IMR-90 (cell line): Measurements from ENCODE around the gene POLR1G. TPM values are rescaled to one million over a fixed set of nuclear protein-coding genes. Genes with fewer than 3 reads are reported as not detected.

Source experiments
- ATAC-seq: fragments of 200-7000 bp; cut with Tn5 transposase; 2 replicates; pipeline ENCODE4 v1.9.1; 2020; ENCODE audit warnings: low read depth, mild to moderate bottlenecking, moderate library complexity
- BruUV-seq: library from RNA; stranded (reverse); fragments of 400-500 nt; replicated peaks from 2 replicates; lab custom pipeline; 2021; lab: Mats Ljungman, UMichigan
- CTCF ChIA-PET: fragments of 300-600 bp; formaldehyde crosslinking; extraction: SDS; loops from one replicate; lab custom pipeline; 2021; ENCODE audit warnings: antibody characterized with exemption; lab: Yijun Ruan, JAX
- POLR2A ChIA-PET: fragments of 300-600 bp; sonication (Branson Sonifier 250); formaldehyde crosslinking; loops from one replicate; lab custom pipeline; 2022; ENCODE audit warnings: antibody characterized with exemption; ENCODE audit not compliant: unreplicated experiment; lab: Charles Lee
- DNase-seq: peaks from one replicate; pipeline ENCODE4 v3.0.0; 2013
- H2AFZ ChIP-seq: replicated peaks from 2 replicates; pipeline ENCODE3; 2013; ENCODE audit warnings: low read length, mild to moderate bottlenecking; ENCODE audit not compliant: poor library complexity
- H2AK5ac ChIP-seq: 2 replicates; pipeline ENCODE4 v1.6.1; 2013; ENCODE audit warnings: low read depth, low read length, inconsistent platforms
- H2AK9ac ChIP-seq: replicated peaks from 2 replicates; pipeline ENCODE3; 2013; ENCODE audit warnings: mild to moderate bottlenecking, low read depth, low read length, moderate library complexity; ENCODE audit not compliant: poor library complexity
- H2BK120ac ChIP-seq: 2 replicates; pipeline ENCODE4 v1.6.1; 2013; ENCODE audit warnings: low read depth, low read length, inconsistent platforms
- H2BK15ac ChIP-seq: 3 replicates; pipeline ENCODE4 v1.6.1; 2013; ENCODE audit warnings: low read depth, low read length, inconsistent platforms
- H2BK20ac ChIP-seq: 2 replicates; pipeline ENCODE4 v1.6.1; 2013; ENCODE audit warnings: low read depth, mild to moderate bottlenecking, inconsistent platforms, low read length, moderate library complexity
- H2BK5ac ChIP-seq: 2 replicates; pipeline ENCODE4 v1.6.1; 2013; ENCODE audit warnings: mild to moderate bottlenecking, low read depth, low read length, inconsistent platforms; ENCODE audit not compliant: poor library complexity, severe bottlenecking
- H3K14ac ChIP-seq: replicated peaks from 2 replicates; pipeline ENCODE4 v1.6.1; 2013; ENCODE audit warnings: low read depth, low read length, inconsistent platforms
- H3K18ac ChIP-seq: 2 replicates; pipeline ENCODE4 v1.6.1; 2013; ENCODE audit warnings: low read depth, low read length, control low read depth
- H3K23ac ChIP-seq: 2 replicates; pipeline ENCODE4 v1.6.1; 2013; ENCODE audit warnings: low read depth, low read length, inconsistent platforms
- H3K27ac ChIP-seq: 2 replicates; pipeline ENCODE4 v1.5.1; 2013; ENCODE audit warnings: mild to moderate bottlenecking, control low read depth, low read length; ENCODE audit not compliant: insufficient read depth
- H3K27me3 ChIP-seq: 2 replicates; pipeline ENCODE4 v1.6.1; 2013; ENCODE audit warnings: low read length; ENCODE audit not compliant: control insufficient read depth, insufficient read depth
- H3K36me3 ChIP-seq: 2 replicates; pipeline ENCODE4 v1.6.1; 2013; ENCODE audit warnings: low read length, mixed read lengths; ENCODE audit not compliant: control insufficient read depth, insufficient read depth
- H3K4ac ChIP-seq: 2 replicates; pipeline ENCODE4 v1.6.1; 2013; ENCODE audit warnings: low read depth, low read length, inconsistent platforms
- H3K4me1 ChIP-seq: 2 replicates; pipeline ENCODE4 v1.6.1; 2013; ENCODE audit warnings: low read length, mixed read lengths; ENCODE audit not compliant: control insufficient read depth, insufficient read depth
- H3K4me2 ChIP-seq: 2 replicates; pipeline ENCODE4 v1.6.1; 2013; ENCODE audit warnings: low read depth, mild to moderate bottlenecking, control low read depth, low read length, moderate library complexity
- H3K4me3 ChIP-seq: 2 replicates; pipeline ENCODE4 v1.5.1; 2013; ENCODE audit warnings: low read depth, mild to moderate bottlenecking, control low read depth, low read length, moderate library complexity; ENCODE audit not compliant: insufficient read depth
- H3K56ac ChIP-seq: 2 replicates; pipeline ENCODE4 v1.6.1; 2013; ENCODE audit warnings: low read length, inconsistent platforms; ENCODE audit not compliant: insufficient read depth; ENCODE audit errors: extremely low read depth
- H3K79me1 ChIP-seq, 2 experiments: 2 replicates each; pipeline ENCODE4 v1.6.1; 2013; ENCODE audit warnings: low read length in 2 of 2, inconsistent platforms in 1 of 2, low read depth in 1 of 2
- H3K9ac ChIP-seq: 2 replicates; pipeline ENCODE4 v1.6.1; 2013; ENCODE audit warnings: low read depth, low read length, control low read depth
- H3K9me1 ChIP-seq: 2 replicates; pipeline ENCODE4 v1.6.1; 2013; ENCODE audit warnings: low read length, inconsistent platforms; ENCODE audit not compliant: insufficient read depth
- H3K9me3 ChIP-seq: 2 replicates; pipeline ENCODE4 v1.6.1; 2013; ENCODE audit warnings: low read length; ENCODE audit not compliant: control insufficient read depth, insufficient read depth
- H4K20me1 ChIP-seq: 2 replicates; pipeline ENCODE4 v1.6.1; 2013; ENCODE audit warnings: low read length, inconsistent platforms; ENCODE audit not compliant: insufficient read depth
- H4K5ac ChIP-seq: 2 replicates; pipeline ENCODE4 v1.6.1; 2013; ENCODE audit warnings: mild to moderate bottlenecking, low read depth, low read length, control low read depth
- H4K8ac ChIP-seq, 2 experiments: 2 replicates each; pipeline ENCODE4 v1.6.1; 2013; ENCODE audit warnings: low read depth in 2 of 2, low read length in 2 of 2, control low read depth in 1 of 2, inconsistent platforms in 1 of 2
- H4K91ac ChIP-seq: 2 replicates; pipeline ENCODE4 v1.6.1; 2013; ENCODE audit warnings: low read depth, low read length, inconsistent platforms; ENCODE audit not compliant: insufficient read depth
- CEBPB ChIP-seq: IDR thresholded peaks from 2 replicates; pipeline ENCODE4 v1.6.1; 2012; ENCODE audit warnings: low read depth, low read length, improper control_type of control experiment
- CHD1 ChIP-seq: IDR thresholded peaks from 2 replicates; pipeline ENCODE4 v1.6.1; 2012; ENCODE audit warnings: low read depth, low read length, improper control_type of control experiment
- FOS ChIP-seq: fragments of 150-350 bp; IDR thresholded peaks from 2 replicates; pipeline ENCODE4 v1.6.1; 2016; ENCODE audit warnings: low read depth, low read length
- NFE2L2 ChIP-seq: fragments of 150-350 bp; IDR thresholded peaks from 2 replicates; pipeline ENCODE4 v1.6.1; 2016; ENCODE audit warnings: low read depth, mild to moderate bottlenecking, low read length
- POLR2A ChIP-seq: IDR thresholded peaks from 2 replicates; pipeline ENCODE4 v1.6.1; 2012; ENCODE audit warnings: mild to moderate bottlenecking, low read depth, low read length
- RCOR1 ChIP-seq: IDR thresholded peaks from 2 replicates; pipeline ENCODE4 v1.6.1; 2012; ENCODE audit warnings: mild to moderate bottlenecking, low read length, improper control_type of control experiment; ENCODE audit not compliant: insufficient replicate concordance
- SMC3 ChIP-seq: fragments of 150-350 bp; IDR thresholded peaks from 2 replicates; pipeline ENCODE4 v1.6.1; 2016; ENCODE audit warnings: low read depth, mild to moderate bottlenecking, antibody characterized with exemption, low read length, moderate library complexity
- WGBS, 2 experiments: methylation state at CpG; one replicate each; pipeline versions ENCODE4 v1.1.5 to v1.1.7; 2013; ENCODE audit warnings: missing lambda C conversion rate in 2 of 2; ENCODE audit not compliant: insufficient read length in 1 of 2; ENCODE audit errors: extremely low coverage in 2 of 2; 5-methylcytosine and 5-hydroxymethylcytosine counted together
- dilution Hi-C: fragments of 300-500 bp; cut with HindIII; formaldehyde crosslinking; loops from one replicate; pipeline ENCODE4 v1.14.3; 2018; ENCODE audit warnings: low sequenced_read_pairs; ENCODE audit not compliant: unreplicated experiment
- in situ Hi-C: fragments of 300-500 bp; cut with MboI; formaldehyde crosslinking; loops from 3 replicates; pipeline ENCODE4 v1.14.3; 2019; ENCODE audit warnings: low sequenced_read_pairs, inconsistent platforms, mixed read lengths
- intact Hi-C: fragments of 100-400 bp; cut with micrococcal nuclease; formaldehyde crosslinking; loops from 2 replicates; pipeline ENCODE4 v1.10.0; 2022
- polyA plus RNA-seq, 3 experiments: library from polyadenylated mRNA; depleted of rRNA; stranded (reverse); fragments of >200 nt; gene quantifications; 2 replicates each; pipeline ENCODE4 v1.2.3, GENCODE V29; 2012; ENCODE audit warnings: low replicate concordance in 1 of 3
- total RNA-seq: library from RNA; depleted of rRNA; stranded (reverse); fragments of >200 nt; gene quantifications from 2 replicates; pipeline ENCODE4 v1.2.3, GENCODE V29; 2012
- TF ChIP-seq, protein P1 (sequence below): fragments of 150-350 bp; IDR thresholded peaks from 2 replicates; pipeline ENCODE4 v1.6.1; 2017; ENCODE audit warnings: mild to moderate bottlenecking, antibody characterized with exemption, low read length, low read depth
- TF ChIP-seq, protein P2 (sequence below): conservative IDR thresholded peaks from 2 replicates; pipeline ENCODE4 v1.5.1; 2012; ENCODE audit warnings: mild to moderate bottlenecking, low read depth, low read length, improper control_type of control experiment

Gene POLR1G
- total and polyA plus RNA-seq, 2 of the 4 experiments (the other 2 are of a cell fraction), result 8.0 to 12.5 TPM

GRCh38 chr19:45442778-45443461 is 36.5 kb downstream of the POLR1G start:
- Histone ChIP-seq H2AFZ (peak overlapping the region; percentile 87), H3K4ac (peak overlapping the region; percentile 67), H4K8ac (peak overlapping the region; percentile 26 to 54; a peak in 3 of 4 replicates), H2BK20ac (peak overlapping the region; percentile 14; the same call in 1 of the 2 replicates), H3K27me3 (no peaks in the 10 kb centered on the region), H3K56ac (no peak overlapping the region), H2BK15ac (peak overlapping the region; percentile 66; the same call in 1 of the 3 replicates), H2AK9ac (peak overlapping the region; percentile 52), H3K14ac (peak overlapping the region; percentile 24), H2AK5ac (peak overlapping the region; percentile 37), H3K9me3 (no peaks in the 10 kb centered on the region), H3K4me1 (peaks cover 17% of the 10 kb centered on the region), H3K36me3 (no peaks in the 10 kb centered on the region), H4K91ac (no peak overlapping the region; the same call in 1 of the 2 replicates), H3K79me1 (peaks cover 0 to 21% of the 10 kb centered on the region in 2 experiments; a peak in 2 of 4 replicates), H3K27ac (peak overlapping the region; percentile 27; the same call in 1 of the 2 replicates), H3K9ac (peak overlapping the region; percentile 31), H4K20me1 (no peaks in the 10 kb centered on the region), H3K9me1 (no peaks in the 10 kb centered on the region), H2BK120ac (peak overlapping the region; percentile 20; the same call in 1 of the 2 replicates), H3K23ac (peak overlapping the region; percentile 9; the same call in 1 of the 2 replicates), H3K18ac (no peak overlapping the region), H4K5ac (no peak overlapping the region), H2BK5ac (peak overlapping the region; percentile 15), H3K4me3 (peak overlapping the region; percentile 47; the same call in 1 of the 2 replicates), H3K4me2 (peak overlapping the region; percentile 97)
- BruUV-seq, result no TSS peak
- dilution Hi-C loops, result no loop called here
- ATAC-seq (no peak), DNase-seq (peak; percentile 59)
- ChIA-PET POLR2A (no interaction called here), CTCF (interaction anchor here (1.2 kb wide), 1 partner anchor 36 kb away, joined by 4 read pairs; no protein-coding TSS in a partner anchor)
- intact Hi-C loops, result loop anchor here (1.0 kb wide), 1 partner anchor 35 kb away; no protein-coding TSS in a partner anchor
- in situ Hi-C loops, result loop anchor here (5.0 kb wide), 1 partner anchor 34 kb away; no protein-coding TSS in a partner anchor
- TF ChIP-seq CEBPB, result peak; percentile 58
- no peak for TF ChIP-seq CHD1
- TF ChIP-seq FOS, result no peak
- TF ChIP-seq, protein P1, sequence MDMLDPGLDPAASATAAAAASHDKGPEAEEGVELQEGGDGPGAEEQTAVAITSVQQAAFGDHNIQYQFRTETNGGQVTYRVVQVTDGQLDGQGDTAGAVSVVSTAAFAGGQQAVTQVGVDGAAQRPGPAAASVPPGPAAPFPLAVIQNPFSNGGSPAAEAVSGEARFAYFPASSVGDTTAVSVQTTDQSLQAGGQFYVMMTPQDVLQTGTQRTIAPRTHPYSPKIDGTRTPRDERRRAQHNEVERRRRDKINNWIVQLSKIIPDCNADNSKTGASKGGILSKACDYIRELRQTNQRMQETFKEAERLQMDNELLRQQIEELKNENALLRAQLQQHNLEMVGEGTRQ, result no peak
- TF ChIP-seq SMC3, result no peak
- no peak for TF ChIP-seq RCOR1
- TF ChIP-seq, protein P2, sequence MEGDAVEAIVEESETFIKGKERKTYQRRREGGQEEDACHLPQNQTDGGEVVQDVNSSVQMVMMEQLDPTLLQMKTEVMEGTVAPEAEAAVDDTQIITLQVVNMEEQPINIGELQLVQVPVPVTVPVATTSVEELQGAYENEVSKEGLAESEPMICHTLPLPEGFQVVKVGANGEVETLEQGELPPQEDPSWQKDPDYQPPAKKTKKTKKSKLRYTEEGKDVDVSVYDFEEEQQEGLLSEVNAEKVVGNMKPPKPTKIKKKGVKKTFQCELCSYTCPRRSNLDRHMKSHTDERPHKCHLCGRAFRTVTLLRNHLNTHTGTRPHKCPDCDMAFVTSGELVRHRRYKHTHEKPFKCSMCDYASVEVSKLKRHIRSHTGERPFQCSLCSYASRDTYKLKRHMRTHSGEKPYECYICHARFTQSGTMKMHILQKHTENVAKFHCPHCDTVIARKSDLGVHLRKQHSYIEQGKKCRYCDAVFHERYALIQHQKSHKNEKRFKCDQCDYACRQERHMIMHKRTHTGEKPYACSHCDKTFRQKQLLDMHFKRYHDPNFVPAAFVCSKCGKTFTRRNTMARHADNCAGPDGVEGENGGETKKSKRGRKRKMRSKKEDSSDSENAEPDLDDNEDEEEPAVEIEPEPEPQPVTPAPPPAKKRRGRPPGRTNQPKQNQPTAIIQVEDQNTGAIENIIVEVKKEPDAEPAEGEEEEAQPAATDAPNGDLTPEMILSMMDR, result no peak
- TF ChIP-seq POLR2A, result peak; percentile 64
- TF ChIP-seq NFE2L2, result peak; percentile 24; the same call in 1 of the 2 replicates
- WGBS, 2 experiments, result 8% methylated on average over 7 of the region's 15 CpGs; no CpG with 5 or more reads in 1 of the 2 experiments
